WTC11 (cell line): ENCODE results near the gene TAF3. TPM values are rescaled to one million over a fixed set of nuclear protein-coding genes. Genes with fewer than 3 reads are reported as not detected.
"Not testable (repeated sequence)": the region's sequence is repeated elsewhere in the genome, so short reads cannot be mapped to it uniquely, and the experiment has no call there.

Experiments
- ATAC-seq: fragments of 200-7000 bp; cut with Tn5 transposase; 2 replicates; pipeline ENCODE4 v1.10.0; 2021; ENCODE audit warnings: mild to moderate bottlenecking, moderate library complexity
- CTCF ChIA-PET: fragments of 300-600 bp; sonication (Branson Sonifier 250); formaldehyde crosslinking; loops from one replicate; lab custom pipeline; 2021; ENCODE audit warnings: antibody characterized with exemption; lab: Charles Lee
- POLR2A ChIA-PET: fragments of 350-600 bp; sonication (Branson Sonifier 250); formaldehyde crosslinking; loops from one replicate; lab custom pipeline; 2021; ENCODE audit warnings: antibody characterized with exemption; lab: Charles Lee
- DNase-seq: peaks from one replicate; pipeline ENCODE4 v3.0.0; 2021; ENCODE audit warnings: low spot score
- H3K27ac Mint-ChIP-seq: 2 replicates; pipeline ENCODE4 v1.8.0; 2021; ENCODE audit warnings: mixed read lengths
- H3K27me3 Mint-ChIP-seq: 2 replicates; pipeline ENCODE4 v1.8.0; 2021; ENCODE audit warnings: low read depth, mild to moderate bottlenecking, moderate library complexity, mixed read lengths
- H3K36me3 Mint-ChIP-seq: 2 replicates; pipeline ENCODE4 v1.8.0; 2021; ENCODE audit warnings: mixed read lengths
- H3K4me1 Mint-ChIP-seq: 2 replicates; pipeline ENCODE4 v1.8.0; 2022; ENCODE audit warnings: mixed read lengths
- H3K4me3 Mint-ChIP-seq: 2 replicates; pipeline ENCODE4 v1.8.0; 2021; ENCODE audit warnings: mild to moderate bottlenecking, moderate library complexity, mixed read lengths
- H3K9me3 Mint-ChIP-seq: 2 replicates; pipeline ENCODE4 v1.8.0; 2021; ENCODE audit warnings: mixed read lengths
- AR ChIP-seq: fragments of 250-450 bp; sonication (Bioruptor Pico); IDR thresholded peaks from 2 replicates; pipeline ENCODE4 v1.9.0; 2021; ENCODE audit warnings: mild to moderate bottlenecking
- CBFB ChIP-seq: sonication (generic); formaldehyde crosslinking; IDR thresholded peaks from 2 replicates; pipeline ENCODE4 v1.8.1; 2022; ENCODE audit warnings: mild to moderate bottlenecking, low read depth, missing genetic modification reagents
- E2F4 ChIP-seq: sonication (generic); formaldehyde crosslinking; IDR thresholded peaks from 2 replicates; pipeline ENCODE4 v1.8.1; 2022; ENCODE audit warnings: low read depth, mild to moderate bottlenecking, moderate library complexity, missing genetic modification reagents, borderline replicate concordance
- ESRRA ChIP-seq: sonication (generic); formaldehyde crosslinking; IDR thresholded peaks from 2 replicates; pipeline ENCODE4 v1.8.1; 2022; ENCODE audit warnings: mild to moderate bottlenecking, missing genetic modification reagents, borderline replicate concordance
- GTF2I ChIP-seq: fragments of 250-450 bp; sonication (Bioruptor Pico); conservative IDR thresholded peaks from 2 replicates; pipeline ENCODE4 v1.4.0; 2021; ENCODE audit warnings: mild to moderate bottlenecking
- MXD4 ChIP-seq: fragments of 250-450 bp; sonication (Bioruptor Pico); IDR thresholded peaks from 2 replicates; pipeline ENCODE4 v1.8.0; 2021; ENCODE audit warnings: mild to moderate bottlenecking, moderate library complexity, borderline replicate concordance
- NFYB ChIP-seq: sonication (generic); formaldehyde crosslinking; conservative IDR thresholded peaks from 2 replicates; pipeline ENCODE4 v1.8.0; 2022; ENCODE audit warnings: low read depth, missing genetic modification reagents
- PREB ChIP-seq: sonication (generic); formaldehyde crosslinking; IDR thresholded peaks from 2 replicates; pipeline ENCODE4 v1.8.1; 2022; ENCODE audit warnings: mild to moderate bottlenecking, missing genetic modification reagents, moderate library complexity, borderline replicate concordance
- PRRX2 ChIP-seq: fragments of 250-450 bp; sonication (Bioruptor Pico); IDR thresholded peaks from 2 replicates; pipeline ENCODE4 v1.8.0; 2021; ENCODE audit warnings: mild to moderate bottlenecking
- TEAD1 ChIP-seq: sonication (generic); formaldehyde crosslinking; IDR thresholded peaks from 2 replicates; pipeline ENCODE4 v1.8.0; 2022; ENCODE audit warnings: mild to moderate bottlenecking, missing genetic modification reagents
- TEAD4 ChIP-seq: sonication (generic); formaldehyde crosslinking; IDR thresholded peaks from 2 replicates; pipeline ENCODE4 v1.8.0; 2022; ENCODE audit warnings: mild to moderate bottlenecking, missing genetic modification reagents
- USF2 ChIP-seq: sonication (generic); formaldehyde crosslinking; IDR thresholded peaks from 2 replicates; pipeline ENCODE4 v1.8.1; 2023; ENCODE audit warnings: mild to moderate bottlenecking, missing genetic modification reagents, moderate library complexity
- ZNF121 ChIP-seq: sonication (generic); formaldehyde crosslinking; IDR thresholded peaks from 2 replicates; pipeline ENCODE4 v1.8.0; 2023; ENCODE audit warnings: missing genetic modification reagents
- ZNF138 ChIP-seq: sonication (generic); formaldehyde crosslinking; conservative IDR thresholded peaks from 2 replicates; pipeline ENCODE4 v1.8.1; 2022; ENCODE audit warnings: mild to moderate bottlenecking, moderate library complexity, missing genetic modification reagents
- ZNF423 ChIP-seq: fragments of 250-450 bp; sonication (Bioruptor Pico); IDR thresholded peaks from 2 replicates; pipeline ENCODE4 v2.1.2; 2022; ENCODE audit warnings: mild to moderate bottlenecking, moderate library complexity
- ZNF512 ChIP-seq: sonication (generic); formaldehyde crosslinking; IDR thresholded peaks from 2 replicates; pipeline ENCODE4 v1.8.1; 2022; ENCODE audit warnings: missing genetic modification reagents, borderline replicate concordance
- total RNA-seq: library from RNA; stranded (reverse); gene quantifications from 3 replicates; pipeline ENCODE4 v1.2.3, GENCODE V29; 2021

The TAF3 gene
- total RNA-seq, 1 experiment from 2014 or later: 8.9 TPM

- no peak for TF ChIP-seq PREB (CRISPR knock-in tag)
- TF ChIP-seq, all 79 proteins: peak for 0
Measured at GRCh38 chr10:7811000-7811399, 7.3 kb upstream of the TAF3 start (continued).

- H3K9me3 Mint-ChIP-seq, DNase-seq, H3K27me3 Mint-ChIP-seq, ATAC-seq, H3K4me3 Mint-ChIP-seq, POLR2A ChIA-PET, CTCF ChIA-PET, H3K27ac Mint-ChIP-seq: not testable (repeated sequence)
- Mint-ChIP-seq H3K4me1 (peaks cover 17% of the 10 kb centered on the region), H3K36me3 (peaks cover 11% of the 10 kb centered on the region)
Measured at GRCh38 chr10:7811743-7812142, 6.6 kb upstream of the TAF3 start.

GRCh38 chr10:7813481-7813880 is 4.8 kb upstream of the TAF3 start:
- H3K36me3 Mint-ChIP-seq: no peaks in the 10 kb centered on the region
- ChIA-PET POLR2A (interaction anchor here (1.3 kb wide), 1 partner anchor 26 kb away, joined by 4 read pairs; the partner anchor contains the start of genes ATP5F1C and KIN), CTCF (interaction anchor here (0.6 kb wide), 1 partner anchor 84 kb away, joined by 3 read pairs; no protein-coding TSS in a partner anchor)
- no peak overlapping the region for H3K27ac Mint-ChIP-seq
- H3K4me1 Mint-ChIP-seq: peaks cover 26% of the 10 kb centered on the region
- DNase-seq (no peak), ATAC-seq (peak; percentile 19)
- no peak overlapping the region for H3K4me3 Mint-ChIP-seq
- peaks cover 8% of the 10 kb centered on the region; the same call in 1 of the 2 replicates for H3K27me3 Mint-ChIP-seq
- no peaks in the 10 kb centered on the region for H3K9me3 Mint-ChIP-seq
- TF ChIP-seq GTF2I (CRISPR knock-in tag) (no peak), E2F4 (no peak), PRRX2 (CRISPR knock-in tag) (no peak), MXD4 (no peak), ZNF512 (CRISPR knock-in tag) (no peak), AR (no peak), ZNF121 (no peak), ESRRA (CRISPR knock-in tag) (no peak)

- TF ChIP-seq TEAD1 (CRISPR knock-in tag) (no peak), MXD4 (no peak), E2F4 (no peak), CBFB (no peak), USF2 (CRISPR knock-in tag) (no peak), ZNF423 (CRISPR knock-in tag) (no peak), NFYB (CRISPR knock-in tag) (no peak), ZNF138 (CRISPR knock-in tag) (no peak), TEAD4 (CRISPR knock-in tag) (no peak)
- H3K27ac Mint-ChIP-seq: peak overlapping the region; percentile 94; the same call in 1 of the 2 replicates
- H3K36me3 Mint-ChIP-seq: no peaks in the 10 kb centered on the region
- peak; percentile 40 for ATAC-seq
- H3K9me3 Mint-ChIP-seq: no peaks in the 10 kb centered on the region
- H3K4me1 Mint-ChIP-seq: peaks cover 23% of the 10 kb centered on the region
- peak; percentile 37 for DNase-seq
- ChIA-PET CTCF (interaction anchor here (1.0 to 1.9 kb wide), 5 partner anchors 9 to 70 kb away, joined by 3 to 9 read pairs (median 6); partner anchors contain the start of genes ATP5F1C and KIN), POLR2A (interaction anchor here (0.5 to 1.8 kb wide), 9 partner anchors 9 to 442 kb away, joined by 3 to 15 read pairs (median 3); partner anchors contain the start of genes ATP5F1C and KIN)
- peak overlapping the region; percentile 97 for H3K4me3 Mint-ChIP-seq
- H3K27me3 Mint-ChIP-seq: peaks cover 8% of the 10 kb centered on the region; the same call in 1 of the 2 replicates
Measured at GRCh38 chr10:7817576-7817975, 729 bp upstream of the TAF3 start.
